ENCODE results near the gene C4orf50.
"Not testable (repeated sequence)": the region's sequence is repeated elsewhere in the genome, so short reads cannot be mapped to it uniquely, and the experiment has no call there.

C4orf50 gene

DNA sequence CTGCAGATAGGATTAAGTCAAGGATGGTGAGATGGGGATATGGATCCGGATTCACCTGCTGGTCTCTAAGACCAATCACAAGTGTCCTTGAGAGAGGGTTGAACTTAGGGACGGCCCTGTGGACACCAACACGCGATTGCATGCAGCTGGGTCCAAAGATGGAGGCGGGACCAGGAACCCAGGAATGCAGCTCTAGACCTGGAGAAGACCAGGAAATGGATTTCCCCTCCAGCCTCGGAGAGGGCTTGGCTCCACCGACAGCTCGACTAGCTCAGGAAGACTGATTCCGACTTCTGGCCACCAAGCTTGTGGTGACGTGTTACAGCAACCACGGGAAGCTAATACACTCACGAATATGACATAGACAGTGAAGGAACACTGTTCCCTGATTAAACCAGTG lies 4.7 kb downstream of the C4orf50 start:
- Mint-ChIP-seq H3K4me1 (ENCODE audit: low read depth) (no peaks in the 10 kb centered on the region), H3K27me3 (peaks cover 7% of the 10 kb centered on the region), H3K4me3 (no peak overlapping the region), H3K9me3 (ENCODE audit: low read depth) (no peaks in the 10 kb centered on the region), H3K27ac (no peak overlapping the region), H3K36me3 (no peaks in the 10 kb centered on the region)

- H3K27me3 Mint-ChIP-seq: peaks cover 12% of the 10 kb centered on the region
- no peak overlapping the region for H3K27ac Mint-ChIP-seq
- H3K4me3 Mint-ChIP-seq: no peak overlapping the region
- H3K4me1 Mint-ChIP-seq (ENCODE audit: low read depth): no peaks in the 10 kb centered on the region
- no peaks in the 10 kb centered on the region for H3K36me3 Mint-ChIP-seq
- H3K9me3 Mint-ChIP-seq (ENCODE audit: low read depth): no peaks in the 10 kb centered on the region
These were observed 6.0 kb downstream of the C4orf50 start for GRCh38 chr4:6012200-6012599.

- no peak overlapping the region for H3K4me3 Mint-ChIP-seq
- H3K9me3 Mint-ChIP-seq (ENCODE audit: low read depth): no peaks in the 10 kb centered on the region
- no peak overlapping the region for H3K27ac Mint-ChIP-seq
- H3K36me3 Mint-ChIP-seq: no peaks in the 10 kb centered on the region
- no peaks in the 10 kb centered on the region for H3K4me1 Mint-ChIP-seq (ENCODE audit: low read depth)
- peaks cover 17% of the 10 kb centered on the region for H3K27me3 Mint-ChIP-seq
These were observed 6.5 kb downstream of the C4orf50 start for GRCh38 chr4:6011686-6012085.

DNA sequence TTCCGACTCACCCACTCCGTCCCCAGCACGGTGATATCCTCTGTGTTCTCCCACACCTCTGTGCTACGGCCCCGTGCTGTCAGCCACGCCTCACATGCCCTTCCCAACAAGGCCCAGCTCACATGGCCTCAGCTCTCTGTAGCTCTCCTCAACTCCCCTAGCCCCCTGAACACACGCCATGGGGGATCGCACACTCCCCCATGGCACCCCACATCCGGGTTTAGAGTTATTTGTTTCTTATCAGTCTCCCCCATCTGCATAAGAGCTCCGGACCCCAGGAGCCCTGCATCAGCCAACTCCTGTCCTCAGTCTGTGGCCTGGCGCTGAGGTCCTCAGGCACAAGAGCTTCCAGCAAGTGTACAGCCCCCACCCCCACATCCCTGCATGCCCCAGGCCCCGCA lies 7.0 kb downstream of the C4orf50 start:
- H3K27me3 Mint-ChIP-seq: peaks cover 17% of the 10 kb centered on the region
- no peak overlapping the region for H3K4me3 Mint-ChIP-seq
- no peaks in the 10 kb centered on the region for H3K4me1 Mint-ChIP-seq (ENCODE audit: low read depth)
- no peaks in the 10 kb centered on the region for H3K9me3 Mint-ChIP-seq (ENCODE audit: low read depth)
- no peak overlapping the region for H3K27ac Mint-ChIP-seq
- H3K36me3 Mint-ChIP-seq: no peaks in the 10 kb centered on the region

GRCh38 chr4:6010789-6011188 lies 7.4 kb downstream of the C4orf50 start:
- no peaks in the 10 kb centered on the region for H3K36me3 Mint-ChIP-seq
- no peak overlapping the region for H3K27ac Mint-ChIP-seq
- H3K9me3 Mint-ChIP-seq (ENCODE audit: low read depth): no peaks in the 10 kb centered on the region
- H3K4me1 Mint-ChIP-seq (ENCODE audit: low read depth): no peaks in the 10 kb centered on the region
- no peak overlapping the region for H3K4me3 Mint-ChIP-seq
- H3K27me3 Mint-ChIP-seq: peaks cover 17% of the 10 kb centered on the region

GRCh38 chr4:6009452-6009851 lies 8.8 kb downstream of the C4orf50 start:
- Mint-ChIP-seq H3K9me3 (ENCODE audit: low read depth) (no peaks in the 10 kb centered on the region), H3K27ac (no peak overlapping the region), H3K36me3 (no peaks in the 10 kb centered on the region), H3K4me3 (no peak overlapping the region), H3K27me3 (peaks cover 17% of the 10 kb centered on the region), H3K4me1 (ENCODE audit: low read depth) (no peaks in the 10 kb centered on the region)

- Mint-ChIP-seq H3K4me1 (ENCODE audit: low read depth) (no peaks in the 10 kb centered on the region), H3K9me3 (ENCODE audit: low read depth) (no peaks in the 10 kb centered on the region), H3K36me3 (no peaks in the 10 kb centered on the region), H3K4me3 (no peak overlapping the region), H3K27me3 (peaks cover 17% of the 10 kb centered on the region), H3K27ac (no peak overlapping the region)
These were observed 9.4 kb downstream of the C4orf50 start for GRCh38 chr4:6008766-6009385.

- Mint-ChIP-seq H3K4me1 (ENCODE audit: low read depth) (no peaks in the 10 kb centered on the region), H3K9me3 (ENCODE audit: low read depth) (no peaks in the 10 kb centered on the region), H3K36me3 (no peaks in the 10 kb centered on the region), H3K27ac (no peak overlapping the region), H3K27me3 (peaks cover 17% of the 10 kb centered on the region), H3K4me3 (no peak overlapping the region)
These were observed 10.1 kb downstream of the C4orf50 start for GRCh38 chr4:6008092-6008551.

- Mint-ChIP-seq H3K27ac (no peak overlapping the region), H3K9me3 (ENCODE audit: low read depth) (no peaks in the 10 kb centered on the region), H3K27me3 (peaks cover 15% of the 10 kb centered on the region), H3K4me1 (ENCODE audit: low read depth) (no peaks in the 10 kb centered on the region), H3K36me3 (no peaks in the 10 kb centered on the region), H3K4me3 (no peak overlapping the region)
These were observed 13.1 kb downstream of the C4orf50 start for GRCh38 chr4:6005175-6005574.

DNA sequence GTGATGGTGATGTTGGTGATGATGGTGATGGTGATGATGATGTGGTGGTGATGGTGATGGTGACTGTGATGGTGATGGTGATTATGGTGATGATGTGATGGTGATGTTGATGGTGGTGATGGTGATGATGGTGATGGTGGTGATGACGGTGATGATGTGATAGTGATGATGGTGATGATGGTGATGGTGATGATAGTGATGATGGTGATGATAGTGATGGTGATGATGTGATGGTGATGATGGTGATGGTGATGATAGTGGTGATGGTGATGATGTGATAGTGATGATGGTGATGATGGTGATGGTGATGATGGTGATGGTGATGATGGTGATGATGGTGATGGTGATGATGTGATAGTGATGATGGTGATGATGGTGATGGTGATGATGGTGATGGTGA lies 14.7 kb downstream of the C4orf50 start:
- H3K27ac Mint-ChIP-seq; H3K4me1 Mint-ChIP-seq (ENCODE audit: low read depth); H3K36me3 Mint-ChIP-seq; H3K9me3 Mint-ChIP-seq (ENCODE audit: low read depth); H3K4me3 Mint-ChIP-seq: not testable (repeated sequence)
- H3K27me3 Mint-ChIP-seq: peaks cover 14% of the 10 kb centered on the region

DNA sequence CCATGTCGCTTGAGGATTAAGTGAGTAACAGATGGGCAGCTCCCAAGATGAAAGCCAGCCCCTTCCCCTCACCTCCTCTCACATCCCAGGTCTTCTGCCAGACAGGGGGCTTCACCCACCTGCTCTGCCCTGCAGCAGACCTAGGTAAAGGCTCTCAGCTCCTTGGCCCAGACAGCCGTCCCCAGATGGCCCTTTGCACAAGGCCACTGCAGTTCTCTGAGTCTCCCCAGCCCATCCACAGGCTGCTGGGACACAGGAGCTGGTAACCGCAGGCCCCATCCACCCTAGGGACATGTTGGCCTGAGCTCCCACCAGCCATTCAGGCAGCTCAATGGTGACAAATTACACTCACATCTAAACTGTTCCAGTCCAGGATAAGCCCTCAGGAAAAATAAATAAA lies 15.3 kb downstream of the C4orf50 start:
- no peaks in the 10 kb centered on the region for H3K36me3 Mint-ChIP-seq
- no peak overlapping the region for H3K27ac Mint-ChIP-seq
- no peaks in the 10 kb centered on the region for H3K4me1 Mint-ChIP-seq (ENCODE audit: low read depth)
- H3K9me3 Mint-ChIP-seq (ENCODE audit: low read depth): no peaks in the 10 kb centered on the region
- H3K27me3 Mint-ChIP-seq: peaks cover 14% of the 10 kb centered on the region
- H3K4me3 Mint-ChIP-seq: no peak overlapping the region

GRCh38 chr4:6002492-6002833 lies 15.8 kb downstream of the C4orf50 start:
- Mint-ChIP-seq H3K36me3 (no peaks in the 10 kb centered on the region), H3K4me1 (ENCODE audit: low read depth) (no peaks in the 10 kb centered on the region), H3K4me3 (no peak overlapping the region), H3K27me3 (peaks cover 13% of the 10 kb centered on the region), H3K9me3 (ENCODE audit: low read depth) (no peaks in the 10 kb centered on the region), H3K27ac (no peak overlapping the region)

GRCh38 chr4:6001680-6002491 lies 16.3 kb downstream of the C4orf50 start:
- Mint-ChIP-seq H3K9me3 (ENCODE audit: low read depth) (no peaks in the 10 kb centered on the region), H3K4me1 (ENCODE audit: low read depth) (no peaks in the 10 kb centered on the region)

GRCh38 chr4:5999830-6000365 lies 18.3 kb downstream of the C4orf50 start:
- Mint-ChIP-seq H3K4me3 (no peak overlapping the region), H3K27me3 (peaks cover 9% of the 10 kb centered on the region), H3K27ac (no peak overlapping the region), H3K4me1 (ENCODE audit: low read depth) (no peaks in the 10 kb centered on the region), H3K9me3 (ENCODE audit: low read depth) (no peaks in the 10 kb centered on the region), H3K36me3 (no peaks in the 10 kb centered on the region)

More at GRCh38 chr4:6001680-6002491, 16.3 kb downstream of the C4orf50 start:
- Mint-ChIP-seq H3K36me3 (no peaks in the 10 kb centered on the region), H3K27me3 (peaks cover 9% of the 10 kb centered on the region), H3K4me3 (no peak overlapping the region), H3K27ac (no peak overlapping the region)

DNA sequence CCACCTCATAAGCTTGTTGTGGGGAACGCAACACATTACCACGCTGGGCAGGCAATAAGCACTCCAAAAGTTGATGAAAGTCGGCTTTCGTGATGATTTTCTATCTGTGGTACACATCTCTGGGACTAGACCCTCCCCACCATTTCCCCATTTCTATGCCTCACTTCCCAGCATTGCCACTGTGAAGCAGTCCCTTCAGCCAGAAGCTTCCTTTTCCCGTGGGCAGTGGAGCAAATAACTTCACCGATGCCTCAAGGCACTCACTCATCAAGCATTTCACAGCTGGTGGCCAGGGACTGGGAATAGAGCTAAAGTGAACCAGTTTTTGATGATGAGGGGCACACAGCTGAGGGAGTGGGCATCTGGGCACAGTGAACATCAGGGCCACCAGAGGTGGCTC lies 18.9 kb downstream of the C4orf50 start:
- Mint-ChIP-seq H3K4me1 (ENCODE audit: low read depth) (no peaks in the 10 kb centered on the region), H3K9me3 (ENCODE audit: low read depth) (no peaks in the 10 kb centered on the region), H3K27ac (no peak overlapping the region), H3K27me3 (peaks cover 9% of the 10 kb centered on the region), H3K36me3 (no peaks in the 10 kb centered on the region), H3K4me3 (no peak overlapping the region)
